HepG2 (cell line): ENCODE data around the gene SVOP. TPM values are rescaled to one million over a fixed set of nuclear protein-coding genes. Genes with fewer than 3 reads are reported as not detected.

ENCODE experiments used
- ATF6 ChIP-seq: sonication (generic); formaldehyde crosslinking; conservative IDR thresholded peaks from 2 replicates; pipeline ENCODE4 v1.4.0; 2020; ENCODE audit warnings: missing genetic modification reagents
- BATF2 ChIP-seq: sonication (generic); formaldehyde crosslinking; IDR thresholded peaks from 2 replicates; pipeline ENCODE4 v1.8.0; 2022; ENCODE audit warnings: mild to moderate bottlenecking, missing genetic modification reagents, moderate library complexity
- KDM5B ChIP-seq: sonication (generic); formaldehyde crosslinking; IDR thresholded peaks from 2 replicates; pipeline ENCODE4 v1.4.0; 2020; ENCODE audit warnings: missing genetic modification reagents, mild to moderate bottlenecking, borderline replicate concordance
- MLXIP ChIP-seq: sonication (generic); formaldehyde crosslinking; IDR thresholded peaks from 2 replicates; pipeline ENCODE4 v1.9.0; 2021; ENCODE audit warnings: missing genetic modification reagents, borderline replicate concordance
- SALL1 ChIP-seq: sonication (generic); formaldehyde crosslinking; IDR thresholded peaks from 2 replicates; pipeline ENCODE4 v1.8.0; 2022; ENCODE audit warnings: mild to moderate bottlenecking, missing genetic modification reagents
- SNAPC5 ChIP-seq: sonication (generic); formaldehyde crosslinking; IDR thresholded peaks from 2 replicates; pipeline ENCODE4 v1.8.1; 2023; ENCODE audit warnings: mild to moderate bottlenecking, missing genetic modification reagents, borderline replicate concordance
- TEF ChIP-seq: sonication (generic); formaldehyde crosslinking; IDR thresholded peaks from 2 replicates; pipeline ENCODE4 v1.5.0; 2020; ENCODE audit warnings: missing genetic modification reagents
- ZMYM3 ChIP-seq: sonication (generic); formaldehyde crosslinking; IDR thresholded peaks from 2 replicates; pipeline ENCODE4 v1.5.1; 2020; ENCODE audit warnings: mild to moderate bottlenecking, missing genetic modification reagents
- ZNF609 ChIP-seq: sonication (generic); formaldehyde crosslinking; IDR thresholded peaks from 2 replicates; pipeline ENCODE4 v1.4.0; 2020; ENCODE audit warnings: mild to moderate bottlenecking, missing genetic modification reagents, borderline replicate concordance
- ZNF619 ChIP-seq: sonication (generic); formaldehyde crosslinking; IDR thresholded peaks from 2 replicates; pipeline ENCODE4 v1.4.0; 2020; ENCODE audit warnings: mild to moderate bottlenecking, missing genetic modification reagents
- ZNF703 ChIP-seq: sonication (generic); formaldehyde crosslinking; IDR thresholded peaks from 2 replicates; pipeline ENCODE4 v1.5.1; 2020; ENCODE audit warnings: missing genetic modification reagents, mild to moderate bottlenecking, moderate library complexity, borderline replicate concordance
- ZNF747 ChIP-seq: sonication (generic); formaldehyde crosslinking; IDR thresholded peaks from 2 replicates; pipeline ENCODE4 v1.8.1; 2023; ENCODE audit warnings: missing genetic modification reagents, mild to moderate bottlenecking, borderline replicate concordance
- ZNF749 ChIP-seq: sonication (generic); formaldehyde crosslinking; IDR thresholded peaks from 2 replicates; pipeline ENCODE4 v1.8.0; 2022; ENCODE audit warnings: mild to moderate bottlenecking, missing genetic modification reagents, moderate library complexity, borderline replicate concordance
- ZNF75D ChIP-seq: sonication (generic); formaldehyde crosslinking; IDR thresholded peaks from 2 replicates; pipeline ENCODE4 v1.8.1; 2023; ENCODE audit warnings: missing genetic modification reagents, mild to moderate bottlenecking, borderline replicate concordance
- ZNF792 ChIP-seq: IDR thresholded peaks from 2 replicates; pipeline ENCODE4 v1.6.1; 2016
- ZSCAN22 ChIP-seq: sonication (generic); formaldehyde crosslinking; IDR thresholded peaks from 2 replicates; pipeline ENCODE4 v1.4.0; 2020; ENCODE audit warnings: mild to moderate bottlenecking, missing genetic modification reagents
- polyA plus RNA-seq, 8 experiments: library from polyadenylated mRNA; depleted of rRNA in 3 of 8; stranded (reverse) in 7 of 8; unstranded in 1 of 8; fragments of >200 nt; fragmentation: Illumina TruSeq in 4 of 8; extraction: Trizol in 4 of 8; gene quantifications; 2 replicates each; pipeline versions ENCODE4 v1.2.1 to v1.2.3, GENCODE V29; 2011 to 2016; ENCODE audit warnings: low read depth in 4 of 8, missing spikeins in 1 of 8, mixed read lengths in 1 of 8; ENCODE audit not compliant: insufficient read depth in 1 of 8
- total RNA-seq, 5 experiments: library from RNA; depleted of rRNA; stranded (reverse); fragments of >200 nt; fragmentation: Illumina TruSeq; extraction: Trizol; gene quantifications; 2 replicates each; pipeline ENCODE4 v1.2.3, GENCODE V29; 2016; ENCODE audit warnings: low read depth in 1 of 5

Gene SVOP
- total and polyA plus RNA-seq, 2 of the 13 experiments (the other 11 are each of a cell fraction or from before 2014, with no cell fraction given): not detected

- TF ChIP-seq MLXIP (CRISPR knock-in tag): peak; percentile 93
- no peak for TF ChIP-seq ZNF703 (CRISPR knock-in tag)
- TF ChIP-seq ZNF747 (CRISPR knock-in tag): no peak
- peak; percentile 81; the same call in 1 of the 2 replicates for TF ChIP-seq TEF (CRISPR knock-in tag)
- TF ChIP-seq SALL1 (CRISPR knock-in tag): peak; percentile 99
- TF ChIP-seq ATF6 (CRISPR knock-in tag): peak; percentile 88; the same call in 1 of the 2 replicates
- TF ChIP-seq ZNF609: peak; percentile 42; the same call in 1 of the 2 replicates
- TF ChIP-seq ZMYM3 (CRISPR knock-in tag): no peak
- TF ChIP-seq ZNF75D (CRISPR knock-in tag): peak; percentile 34; the same call in 1 of the 2 replicates
- 0 out of 2 replicates have a peak, but pooled peaks have one; percentile 43 for TF ChIP-seq ZSCAN22 (CRISPR knock-in tag)
- no peak for TF ChIP-seq SNAPC5 (CRISPR knock-in tag)
- TF ChIP-seq BATF2: peak; percentile 87
- peak; percentile 94 for TF ChIP-seq ZNF749 (CRISPR knock-in tag)
- 0 out of 2 replicates have a peak, but pooled peaks have one; percentile 40 for TF ChIP-seq ZNF619
- TF ChIP-seq ZNF792 (CRISPR knock-in tag): peak; percentile 93
- TF ChIP-seq KDM5B (CRISPR knock-in tag): peak; percentile 79; the same call in 1 of the 2 replicates
Measured at GRCh38 chr12:109020796-109021380, at the start of gene SVOP (continued).
